PC-3 (cell line): ENCODE data around the gene CSK. TPM values are rescaled to one million over a fixed set of nuclear protein-coding genes. Genes with fewer than 3 reads are reported as not detected.

Experiments
- ATAC-seq: fragments of 200-7000 bp; cut with Tn5 transposase; 2 replicates; pipeline ENCODE4 v1.9.1; 2020; ENCODE audit warnings: mild to moderate bottlenecking, moderate library complexity
- BruUV-seq: library from RNA; stranded (reverse); fragments of 400-500 nt; replicated peaks from 2 replicates; lab custom pipeline; 2021; lab: Mats Ljungman, UMichigan
- CTCF ChIA-PET: fragments of 300-600 bp; sonication (Branson Sonifier 250); formaldehyde crosslinking; loops from one replicate; lab custom pipeline; 2022; ENCODE audit warnings: antibody characterized with exemption; lab: Charles Lee
- POLR2A ChIA-PET: fragments of 300-600 bp; sonication (Branson Sonifier 250); formaldehyde crosslinking; loops from one replicate; lab custom pipeline; 2022; ENCODE audit warnings: antibody characterized with exemption; ENCODE audit not compliant: unreplicated experiment; lab: Charles Lee
- DNase-seq: peaks from one replicate; pipeline ENCODE4 v3.0.0-alpha.2; 2015
- H2AFZ ChIP-seq: fragments of 300-600 bp; sonication (generic); 2 replicates; pipeline ENCODE4 v1.6.0; 2016; ENCODE audit warnings: antibody characterized with exemption, low read length
- H3F3A ChIP-seq: fragments of 300-600 bp; sonication (generic); one replicate; pipeline ENCODE4 v1.6.0; 2017; ENCODE audit warnings: antibody characterized with exemption, low read length, control low read depth, mild to moderate bottlenecking; ENCODE audit not compliant: unreplicated experiment
- H3K27ac ChIP-seq: fragments of 300-600 bp; sonication (generic); 2 replicates; pipeline ENCODE4 v1.5.1; 2016; ENCODE audit warnings: mild to moderate bottlenecking, low read length
- H3K27me3 ChIP-seq: fragments of 300-600 bp; sonication (generic); 2 replicates; pipeline ENCODE4 v1.6.1; 2016; ENCODE audit warnings: low read length, mixed read lengths
- H3K36me3 ChIP-seq: fragments of 300-600 bp; sonication (generic); 2 replicates; pipeline ENCODE4 v1.6.1; 2016; ENCODE audit warnings: low read depth, mixed run types, low read length, mixed read lengths
- H3K4me1 ChIP-seq: fragments of 300-600 bp; sonication (generic); 2 replicates; pipeline ENCODE4 v1.5.1; 2016; ENCODE audit warnings: low read length; ENCODE audit not compliant: insufficient read depth
- H3K4me2 ChIP-seq: fragments of 300-600 bp; sonication (generic); 2 replicates; pipeline ENCODE4 v1.6.0; 2016; ENCODE audit warnings: low read length
- H3K4me3 ChIP-seq: fragments of 300-600 bp; sonication (generic); 2 replicates; pipeline ENCODE4 v1.5.1; 2016; ENCODE audit warnings: mild to moderate bottlenecking, low read length, mixed read lengths
- H3K79me2 ChIP-seq: fragments of 300-600 bp; sonication (generic); 2 replicates; pipeline ENCODE4 v1.6.1; 2017; ENCODE audit warnings: low read length, mixed read lengths
- H3K9ac ChIP-seq: fragments of 300-600 bp; sonication (generic); 2 replicates; pipeline ENCODE4 v1.6.0; 2016; ENCODE audit warnings: mild to moderate bottlenecking, low read length
- H3K9me2 ChIP-seq: fragments of 300-600 bp; sonication (generic); replicated peaks from 2 replicates; pipeline ENCODE4 v1.6.1; 2016; ENCODE audit warnings: mixed run types, low read length, mixed read lengths
- H3K9me3 ChIP-seq: fragments of 300-600 bp; sonication (generic); 2 replicates; pipeline ENCODE4 v1.6.1; 2016; ENCODE audit warnings: low read length, mixed read lengths
- H4K20me1 ChIP-seq: fragments of 300-600 bp; sonication (generic); 2 replicates; pipeline ENCODE4 v1.6.1; 2016; ENCODE audit warnings: low read length, mixed read lengths
- CTCF ChIP-seq: fragments of 300-600 bp; sonication (generic); conservative IDR thresholded peaks from 2 replicates; pipeline ENCODE4 v1.5.1; 2017; ENCODE audit warnings: antibody characterized with exemption, low read depth, mild to moderate bottlenecking, low read length
- EZH2 ChIP-seq: fragments of 300-600 bp; sonication (generic); IDR thresholded peaks from one replicate; pipeline ENCODE4 v1.6.1; 2017; ENCODE audit warnings: antibody characterized with exemption, mild to moderate bottlenecking, low read length; ENCODE audit not compliant: unreplicated experiment
- EZH2phosphoT487 ChIP-seq: fragments of 300-600 bp; sonication (generic); IDR thresholded peaks from 2 replicates; pipeline ENCODE4 v1.6.1; 2018; ENCODE audit warnings: mild to moderate bottlenecking, antibody characterized with exemption, low read length, borderline replicate concordance
- intact Hi-C: fragments of 100-400 bp; cut with micrococcal nuclease; formaldehyde crosslinking; loops from 2 replicates; pipeline ENCODE4 v1.9.0; 2023
- total RNA-seq: library from RNA; depleted of rRNA; stranded (reverse); fragments of >200 nt; gene quantifications from 2 replicates; pipeline ENCODE4 v1.2.3, GENCODE V29; 2014

The CSK gene
- total RNA-seq, 1 experiment from 2014 or later = 38.0 TPM

DNA sequence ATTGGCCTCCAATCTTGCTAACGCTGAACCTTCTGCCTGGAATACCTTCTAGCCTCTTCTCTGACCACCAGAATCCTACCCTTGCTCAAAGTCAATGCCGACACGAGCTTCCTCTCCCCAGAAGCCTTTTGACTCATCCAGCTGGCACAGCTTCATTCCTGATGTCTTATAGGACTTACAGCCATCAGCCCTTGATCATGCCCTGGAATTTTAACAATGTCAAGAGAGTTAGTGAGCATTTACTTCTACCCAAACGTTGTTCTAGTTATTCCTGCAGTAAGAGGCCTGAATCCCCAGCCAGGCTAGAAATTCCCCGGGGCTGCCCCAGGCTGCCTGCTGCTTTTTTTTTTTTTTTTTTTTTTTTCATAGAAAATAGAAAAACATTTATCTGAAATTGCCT, 29.3 kb upstream of the CSK start:
- Histone ChIP-seq H3K9me2 (no peaks in the 10 kb centered on the region), H3K9me3 (no peaks in the 10 kb centered on the region), H3K4me3 (no peak overlapping the region), H4K20me1 (no peaks in the 10 kb centered on the region), H3K4me2 (no peak overlapping the region), H3K79me2 (no peaks in the 10 kb centered on the region), H3K4me1 (no peaks in the 10 kb centered on the region), H3K27me3 (no peaks in the 10 kb centered on the region), H2AFZ (no peak overlapping the region), H3F3A (no peaks in the 10 kb centered on the region), H3K36me3 (no peaks in the 10 kb centered on the region), H3K27ac (no peak overlapping the region), H3K9ac (no peak overlapping the region)
- peak; percentile 65 for DNase-seq
- intact Hi-C loops = no loop called here
- no peak for TF ChIP-seq EZH2phosphoT487
- no peak for TF ChIP-seq EZH2
- no peak for TF ChIP-seq CTCF
- peak; percentile 49; the same call in 1 of the 2 replicates for ATAC-seq
- CTCF ChIA-PET = interaction anchor here (0.7 kb wide), 1 partner anchor 18 kb away, joined by 3 read pairs; no protein-coding TSS in a partner anchor
- no TSS peak for BruUV-seq
- POLR2A ChIA-PET = no interaction called here

GRCh38 chr15:74754593-74755215, 27.2 kb upstream of the CSK start:
- no peaks in the 10 kb centered on the region for H3K4me1 ChIP-seq
- no peak overlapping the region for H3K9ac ChIP-seq
- H3K36me3 ChIP-seq = no peaks in the 10 kb centered on the region
- no peak overlapping the region for H3K4me2 ChIP-seq
- H3K9me2 ChIP-seq = no peaks in the 10 kb centered on the region
- H4K20me1 ChIP-seq = no peaks in the 10 kb centered on the region
- H3F3A ChIP-seq = no peaks in the 10 kb centered on the region
- no peak for ATAC-seq
- no peak overlapping the region for H3K27ac ChIP-seq
- no peak overlapping the region for H3K4me3 ChIP-seq
- POLR2A ChIA-PET = no interaction called here
- intact Hi-C loops = no loop called here
- H3K79me2 ChIP-seq = no peaks in the 10 kb centered on the region
- DNase-seq = no peak
- H2AFZ ChIP-seq = no peak overlapping the region
- BruUV-seq = no TSS peak
- no peaks in the 10 kb centered on the region for H3K27me3 ChIP-seq
- no peaks in the 10 kb centered on the region for H3K9me3 ChIP-seq
- CTCF ChIA-PET = no interaction called here
- TF ChIP-seq CTCF (no peak), EZH2phosphoT487 (no peak), EZH2 (no peak)

- ChIA-PET POLR2A (no interaction called here), CTCF (no interaction called here)
- H3K4me2 ChIP-seq = no peak overlapping the region
- H3K27me3 ChIP-seq = no peaks in the 10 kb centered on the region
- no peaks in the 10 kb centered on the region for H3K9me3 ChIP-seq
- ATAC-seq = no peak
- no peak overlapping the region for H3K4me3 ChIP-seq
- H3K4me1 ChIP-seq = no peaks in the 10 kb centered on the region
- H3K9me2 ChIP-seq = no peaks in the 10 kb centered on the region
- H3F3A ChIP-seq = no peaks in the 10 kb centered on the region
- intact Hi-C loops = no loop called here
- H2AFZ ChIP-seq = no peak overlapping the region
- no TSS peak for BruUV-seq
- no peaks in the 10 kb centered on the region for H3K36me3 ChIP-seq
- no peaks in the 10 kb centered on the region for H4K20me1 ChIP-seq
- H3K79me2 ChIP-seq = no peaks in the 10 kb centered on the region
- no peak overlapping the region for H3K9ac ChIP-seq
- DNase-seq = no peak
- H3K27ac ChIP-seq = no peak overlapping the region
- TF ChIP-seq EZH2phosphoT487 (no peak), EZH2 (no peak)
These were observed 23.1 kb upstream of the CSK start for GRCh38 chr15:74758736-74759135.
